NB4 (cell line): Measurements from ENCODE around the gene HES1.

Source experiments
- POLR2A ChIP-seq: IDR thresholded peaks from 2 replicates; pipeline ENCODE4 v1.6.1; 2011; ENCODE audit warnings: mild to moderate bottlenecking; ENCODE audit not compliant: insufficient read length; ENCODE audit errors: extremely low read depth
- TF ChIP-seq, protein P1 (sequence below): IDR thresholded peaks from one replicate; pipeline ENCODE4 v1.5.1; 2012; ENCODE audit warnings: low read depth, low read length

DNA sequence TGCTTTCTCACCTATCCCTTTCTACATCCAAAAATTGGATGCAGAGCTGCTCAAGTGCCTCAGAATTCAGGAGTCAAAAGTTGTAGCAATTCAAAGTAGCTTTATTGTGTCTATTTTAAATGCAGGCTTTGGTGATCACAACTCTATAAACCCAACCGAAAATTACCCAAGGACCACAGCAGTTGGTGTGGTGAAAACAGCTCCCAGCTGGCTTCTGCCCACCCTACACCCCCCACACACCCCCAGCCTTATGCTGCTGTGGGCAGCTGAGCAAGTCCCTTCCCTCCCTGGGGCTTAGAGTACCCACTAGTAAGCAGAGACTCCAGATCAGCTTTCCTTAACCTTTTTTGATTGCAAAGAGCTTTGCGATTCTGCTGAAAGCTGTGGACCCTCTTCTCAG, 5.8 kb upstream of the HES1 start:
- TF ChIP-seq, protein P1, sequence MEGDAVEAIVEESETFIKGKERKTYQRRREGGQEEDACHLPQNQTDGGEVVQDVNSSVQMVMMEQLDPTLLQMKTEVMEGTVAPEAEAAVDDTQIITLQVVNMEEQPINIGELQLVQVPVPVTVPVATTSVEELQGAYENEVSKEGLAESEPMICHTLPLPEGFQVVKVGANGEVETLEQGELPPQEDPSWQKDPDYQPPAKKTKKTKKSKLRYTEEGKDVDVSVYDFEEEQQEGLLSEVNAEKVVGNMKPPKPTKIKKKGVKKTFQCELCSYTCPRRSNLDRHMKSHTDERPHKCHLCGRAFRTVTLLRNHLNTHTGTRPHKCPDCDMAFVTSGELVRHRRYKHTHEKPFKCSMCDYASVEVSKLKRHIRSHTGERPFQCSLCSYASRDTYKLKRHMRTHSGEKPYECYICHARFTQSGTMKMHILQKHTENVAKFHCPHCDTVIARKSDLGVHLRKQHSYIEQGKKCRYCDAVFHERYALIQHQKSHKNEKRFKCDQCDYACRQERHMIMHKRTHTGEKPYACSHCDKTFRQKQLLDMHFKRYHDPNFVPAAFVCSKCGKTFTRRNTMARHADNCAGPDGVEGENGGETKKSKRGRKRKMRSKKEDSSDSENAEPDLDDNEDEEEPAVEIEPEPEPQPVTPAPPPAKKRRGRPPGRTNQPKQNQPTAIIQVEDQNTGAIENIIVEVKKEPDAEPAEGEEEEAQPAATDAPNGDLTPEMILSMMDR: no peak
- TF ChIP-seq POLR2A: no peak
